Kidney epithelial cell (primary cell): ENCODE data around the gene PRR5L. TPM values are rescaled to one million over a fixed set of nuclear protein-coding genes. Genes with fewer than 3 reads are reported as not detected.

ENCODE experiments used
- DNase-seq: peaks from one replicate; pipeline ENCODE4 v3.0.0-alpha.2; 2010; ENCODE audit warnings: low read depth
- H3K27me3 ChIP-seq: 2 replicates; pipeline ENCODE4 v1.6.0; 2011; ENCODE audit warnings: low read length; ENCODE audit not compliant: control insufficient read depth, insufficient read depth
- H3K36me3 ChIP-seq: 2 replicates; pipeline ENCODE4 v1.5.1; 2011; ENCODE audit warnings: low read length; ENCODE audit not compliant: control insufficient read depth, insufficient read depth
- H3K4me3 ChIP-seq: 2 replicates; pipeline ENCODE4 v1.5.1; 2011; ENCODE audit warnings: low read depth, mild to moderate bottlenecking, control low read depth, low read length
- total RNA-seq: library from RNA; depleted of rRNA; stranded (reverse); fragments of >200 nt; gene quantifications from 2 replicates; pipeline ENCODE4 v1.2.3, GENCODE V29; 2015
- TF ChIP-seq, protein P1 (sequence below): IDR thresholded peaks from 2 replicates; pipeline ENCODE4 v1.5.1; 2011; ENCODE audit warnings: mild to moderate bottlenecking, moderate library complexity, low read length, control low read depth, inconsistent platforms; ENCODE audit not compliant: insufficient read depth, poor library complexity, severe bottlenecking

The PRR5L gene
- total RNA-seq, 1 donor from 2014 or later = 15.9 TPM

DNA sequence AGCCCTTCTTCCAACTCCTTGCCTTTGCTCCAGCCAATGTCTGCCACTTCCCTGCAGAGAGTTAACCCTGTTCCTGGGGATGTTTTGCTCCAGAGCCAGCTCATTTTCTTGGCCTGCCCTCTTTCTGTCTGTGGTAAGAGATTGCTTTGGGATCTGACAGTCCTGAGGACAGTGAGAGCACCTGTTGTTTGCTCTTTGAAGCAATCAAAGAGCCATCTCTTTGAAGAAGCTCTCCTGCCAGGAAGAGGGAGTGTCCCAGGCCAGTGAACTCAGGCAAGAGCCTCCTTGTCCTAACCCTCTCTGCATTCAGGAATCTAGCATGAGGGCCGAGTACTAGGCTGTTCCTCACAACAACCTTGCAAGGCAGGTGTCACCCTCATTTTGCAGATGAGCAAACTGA lies 171.8 kb downstream of the PRR5L start:
- Histone ChIP-seq H3K4me3 (no peak overlapping the region), H3K27me3 (no peaks in the 10 kb centered on the region), H3K36me3 (no peaks in the 10 kb centered on the region)
- TF ChIP-seq, protein P1, sequence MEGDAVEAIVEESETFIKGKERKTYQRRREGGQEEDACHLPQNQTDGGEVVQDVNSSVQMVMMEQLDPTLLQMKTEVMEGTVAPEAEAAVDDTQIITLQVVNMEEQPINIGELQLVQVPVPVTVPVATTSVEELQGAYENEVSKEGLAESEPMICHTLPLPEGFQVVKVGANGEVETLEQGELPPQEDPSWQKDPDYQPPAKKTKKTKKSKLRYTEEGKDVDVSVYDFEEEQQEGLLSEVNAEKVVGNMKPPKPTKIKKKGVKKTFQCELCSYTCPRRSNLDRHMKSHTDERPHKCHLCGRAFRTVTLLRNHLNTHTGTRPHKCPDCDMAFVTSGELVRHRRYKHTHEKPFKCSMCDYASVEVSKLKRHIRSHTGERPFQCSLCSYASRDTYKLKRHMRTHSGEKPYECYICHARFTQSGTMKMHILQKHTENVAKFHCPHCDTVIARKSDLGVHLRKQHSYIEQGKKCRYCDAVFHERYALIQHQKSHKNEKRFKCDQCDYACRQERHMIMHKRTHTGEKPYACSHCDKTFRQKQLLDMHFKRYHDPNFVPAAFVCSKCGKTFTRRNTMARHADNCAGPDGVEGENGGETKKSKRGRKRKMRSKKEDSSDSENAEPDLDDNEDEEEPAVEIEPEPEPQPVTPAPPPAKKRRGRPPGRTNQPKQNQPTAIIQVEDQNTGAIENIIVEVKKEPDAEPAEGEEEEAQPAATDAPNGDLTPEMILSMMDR = no peak
- no peak for DNase-seq

DNA sequence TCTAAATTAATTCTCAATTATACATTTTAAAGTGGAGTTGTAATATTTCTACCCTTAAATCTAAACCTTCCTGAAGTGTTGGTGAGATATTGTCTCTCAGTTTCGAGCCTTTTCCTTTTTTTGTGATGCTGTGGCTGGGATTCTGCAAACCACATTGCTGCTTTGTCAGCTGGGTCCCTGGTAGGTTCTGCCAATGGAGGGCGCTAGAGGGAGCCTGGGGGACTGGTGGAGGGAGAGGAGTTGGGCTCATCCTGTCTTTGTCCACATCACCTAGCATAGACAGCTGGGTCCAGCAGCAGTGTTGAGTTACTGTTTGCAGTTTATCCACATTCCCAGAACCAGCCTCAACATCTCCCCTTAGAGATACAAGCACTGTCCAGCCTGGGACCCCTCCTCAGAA lies 173.0 kb downstream of the PRR5L start:
- Histone ChIP-seq H3K4me3 (no peak overlapping the region), H3K36me3 (no peaks in the 10 kb centered on the region), H3K27me3 (no peaks in the 10 kb centered on the region)
- TF ChIP-seq, protein P1 = peak; percentile 54
- no peak for DNase-seq

DNA sequence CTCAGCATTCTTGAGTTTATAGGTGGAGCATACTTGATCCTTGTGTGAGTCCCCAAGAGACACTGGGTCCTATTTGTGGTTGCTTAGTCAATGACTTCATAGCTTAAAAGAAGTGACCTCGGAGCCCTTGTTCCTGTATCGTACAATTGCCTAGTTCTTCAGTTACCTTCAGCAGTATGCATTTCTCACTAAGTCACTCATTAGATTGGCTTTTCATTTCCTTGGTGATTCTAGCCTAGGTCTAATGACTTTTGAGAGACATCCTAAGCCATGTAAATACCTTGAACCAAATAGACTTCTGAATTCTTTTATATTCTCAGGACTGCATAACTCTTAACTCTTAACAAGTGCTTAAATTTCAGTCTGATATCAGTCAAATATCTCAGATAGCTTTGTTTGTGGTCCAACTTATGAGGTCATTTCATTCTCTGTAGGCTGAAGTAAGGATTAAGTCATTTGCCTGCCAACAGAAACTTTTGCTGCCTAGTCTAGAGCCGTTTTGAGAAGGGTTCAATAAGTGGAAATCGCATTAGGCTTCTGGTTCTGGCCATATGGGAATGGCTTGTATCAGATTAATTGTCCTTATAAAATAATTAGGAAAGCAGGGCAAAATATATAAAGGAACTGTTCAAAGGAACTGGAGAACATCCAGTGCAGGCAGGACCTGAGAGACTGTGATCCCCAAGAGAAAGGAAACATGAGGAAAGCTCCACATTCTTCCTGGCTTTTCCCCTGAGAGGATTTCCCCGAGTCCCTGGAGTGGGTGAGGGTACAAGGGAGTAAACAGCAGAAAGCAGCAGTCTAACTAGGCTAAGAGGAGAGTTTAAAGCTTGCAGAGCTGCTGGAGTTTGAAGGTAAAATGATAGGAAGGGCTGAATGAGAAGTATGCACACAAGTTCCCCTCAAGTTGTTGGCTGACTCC lies 174.1 kb downstream of the PRR5L start:
- peak; percentile 59 for DNase-seq
- Histone ChIP-seq H3K4me3 (no peak overlapping the region), H3K36me3 (no peaks in the 10 kb centered on the region), H3K27me3 (no peaks in the 10 kb centered on the region)
- TF ChIP-seq, protein P1 = no peak

DNA sequence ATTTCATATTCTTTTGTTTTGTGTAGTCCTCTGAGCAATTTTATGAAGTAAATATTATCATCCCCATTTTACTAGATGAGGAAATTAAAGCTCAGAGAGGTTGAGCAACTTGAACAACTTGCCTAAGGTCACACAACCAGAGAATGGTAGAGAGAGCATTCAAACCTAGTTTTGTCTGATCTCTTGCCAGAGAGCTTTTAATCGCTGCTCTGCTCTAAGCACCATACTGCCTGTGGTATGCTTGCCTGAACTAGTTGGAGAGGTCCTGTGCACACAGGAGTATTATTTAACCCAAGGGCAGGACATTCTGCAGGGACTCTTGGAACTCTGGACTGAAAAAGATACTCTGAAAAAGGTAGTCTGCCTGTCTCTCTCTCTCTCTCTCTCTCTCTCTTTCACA lies 175.5 kb downstream of the PRR5L start:
- DNase-seq = no peak
- TF ChIP-seq, protein P1 = no peak
- H3K27me3 ChIP-seq = no peaks in the 10 kb centered on the region
- no peak overlapping the region for H3K4me3 ChIP-seq
- H3K36me3 ChIP-seq = no peaks in the 10 kb centered on the region

DNA sequence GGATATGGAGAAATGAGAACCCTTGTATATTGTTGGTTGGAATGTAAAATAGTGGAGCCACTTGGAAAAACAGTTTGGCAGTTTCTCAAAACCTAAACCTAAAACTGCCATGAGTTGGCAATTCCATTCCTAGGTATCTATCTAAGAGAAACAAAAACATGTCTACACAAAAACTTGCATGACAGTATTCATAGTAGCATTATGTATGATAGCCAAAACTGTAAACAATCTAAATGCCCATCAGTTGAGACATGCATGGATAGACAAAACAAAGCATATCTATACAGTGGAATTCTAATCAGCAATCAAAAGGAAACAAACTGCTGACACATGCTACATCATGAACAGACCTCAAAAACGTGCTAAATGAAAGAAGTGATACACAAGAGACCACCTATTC lies 179.1 kb downstream of the PRR5L start:
- TF ChIP-seq, protein P1 = no peak
- Histone ChIP-seq H3K36me3 (no peaks in the 10 kb centered on the region), H3K4me3 (no peak overlapping the region), H3K27me3 (no peaks in the 10 kb centered on the region)
- no peak for DNase-seq
